ENCODE results near the gene SHISA9.
"Not testable (repeated sequence)": the region's sequence is repeated elsewhere in the genome, so short reads cannot be mapped to it uniquely, and the experiment has no call there.

The SHISA9 gene

DNA sequence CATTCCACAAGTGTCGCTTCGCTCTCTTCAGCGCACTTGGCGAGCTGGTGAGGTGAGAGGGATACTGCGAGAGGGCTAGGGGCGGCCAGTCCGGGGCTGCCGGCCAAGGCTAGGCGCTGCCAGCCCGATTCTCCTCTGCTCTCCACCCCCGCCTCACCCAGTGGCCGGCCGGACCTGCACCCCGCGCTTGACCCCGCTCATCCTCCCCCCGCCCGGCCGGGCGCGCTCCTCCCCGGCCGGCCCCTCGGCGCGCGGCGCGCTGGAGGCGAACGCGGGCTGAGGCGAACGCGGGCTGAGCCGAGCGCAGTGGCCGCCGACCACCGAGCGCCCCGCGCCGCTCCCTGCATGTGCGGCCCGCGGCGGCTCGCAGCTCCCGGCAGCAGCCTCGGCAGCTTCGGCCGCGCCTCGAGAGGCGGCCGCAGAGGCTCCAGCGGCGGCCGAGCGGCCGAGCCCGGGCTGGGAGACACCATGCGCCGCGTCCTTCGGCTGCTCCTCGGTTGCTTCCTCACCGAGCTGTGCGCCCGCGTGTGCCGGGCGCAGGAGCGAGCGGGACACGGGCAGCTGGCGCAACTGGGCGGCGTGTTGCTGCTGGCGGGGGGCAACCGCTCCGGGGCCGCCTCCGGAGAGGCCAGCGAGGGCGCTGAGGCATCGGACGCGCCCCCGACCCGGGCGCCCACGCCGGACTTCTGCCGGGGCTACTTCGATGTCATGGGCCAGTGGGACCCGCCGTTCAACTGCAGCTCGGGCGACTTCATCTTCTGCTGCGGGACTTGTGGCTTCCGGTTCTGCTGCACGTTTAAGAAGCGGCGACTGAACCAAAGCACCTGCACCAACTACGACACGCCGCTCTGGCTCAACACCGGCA is at the start of gene SHISA9:
TSS of gene SHISA9 (plus strand) at position 2 of the 865 bp plus-strand sequence.
- DNase-seq, result peak; percentile 47

DNA sequence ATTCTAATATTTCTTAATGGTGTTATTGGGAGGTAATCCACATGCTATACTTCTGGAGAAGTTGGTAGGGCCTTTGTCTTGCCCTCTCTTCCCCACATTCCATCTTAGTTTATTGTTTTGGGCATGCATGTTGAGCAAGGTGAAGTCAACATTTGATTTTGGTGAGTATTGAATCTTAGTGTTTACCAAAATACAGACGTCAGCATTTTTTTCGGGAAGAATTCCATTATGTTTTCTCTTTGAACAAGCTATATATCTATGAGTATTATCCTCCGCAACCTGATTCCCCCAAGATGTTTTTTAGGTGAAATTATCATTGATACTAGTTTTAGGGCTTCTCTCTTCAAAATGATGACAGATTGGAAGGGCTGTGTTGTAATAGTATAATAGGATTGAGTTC is 47.4 kb upstream of the SHISA9 start:
- DNase-seq, result no peak

DNA sequence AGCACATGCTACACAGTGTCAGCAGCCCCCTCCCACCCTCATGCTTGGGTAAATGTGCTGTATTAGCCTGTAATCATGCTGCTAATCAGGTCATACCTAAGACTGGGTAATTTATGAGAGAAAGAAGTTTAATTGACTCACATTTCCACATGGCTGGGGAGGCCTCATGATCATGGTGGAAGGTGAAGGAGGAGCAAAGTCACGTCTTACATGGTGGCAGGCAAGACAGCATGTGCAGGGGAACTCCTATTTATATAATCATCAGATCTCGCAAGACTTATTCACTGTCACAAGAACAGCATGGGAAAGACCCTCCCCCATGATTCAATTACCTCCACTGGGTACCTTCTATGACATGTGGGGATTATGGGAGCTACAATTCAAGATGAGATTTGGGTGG is 44.0 kb upstream of the SHISA9 start:
- not testable (repeated sequence) for DNase-seq

DNA sequence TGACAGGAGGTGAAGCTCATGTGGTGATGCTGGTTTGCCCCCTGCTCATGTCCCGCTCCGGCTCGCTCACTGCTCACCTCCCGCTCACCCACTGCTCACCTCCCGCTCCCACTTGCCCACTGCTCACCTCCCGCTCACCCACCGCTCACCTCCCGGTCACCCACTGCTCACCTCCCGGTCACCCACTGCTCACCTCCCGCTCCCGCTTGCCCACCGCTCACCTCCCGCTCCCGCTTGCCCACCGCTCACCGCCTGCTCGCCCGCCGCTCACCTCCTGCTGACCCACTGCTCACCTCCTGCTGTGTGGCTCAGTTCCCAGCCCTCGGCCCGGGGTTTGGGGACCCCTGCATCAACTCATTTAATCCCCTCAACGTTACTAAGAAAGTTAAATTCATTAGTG is 39.1 kb upstream of the SHISA9 start:
- no peak for DNase-seq

DNA sequence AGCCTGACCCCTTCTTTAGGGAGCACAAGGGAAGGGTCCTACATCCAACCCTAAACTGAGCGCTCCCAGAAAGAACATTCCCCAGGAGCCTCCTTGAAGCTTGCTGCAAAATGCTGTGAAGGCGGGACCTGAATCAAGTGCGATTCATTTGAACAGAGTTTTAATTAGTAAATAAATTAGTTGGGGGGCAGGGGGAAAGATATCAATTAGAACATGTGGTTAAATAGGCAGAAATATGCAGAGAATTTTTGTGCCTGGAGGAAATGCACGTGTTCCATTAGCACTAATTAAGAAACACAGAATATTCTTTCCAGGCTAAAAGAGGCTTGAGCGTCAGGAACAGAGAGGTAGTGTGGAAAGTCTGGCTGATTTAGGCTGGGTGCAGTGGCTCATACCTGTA is 38.5 kb upstream of the SHISA9 start:
- no peak for DNase-seq

DNA sequence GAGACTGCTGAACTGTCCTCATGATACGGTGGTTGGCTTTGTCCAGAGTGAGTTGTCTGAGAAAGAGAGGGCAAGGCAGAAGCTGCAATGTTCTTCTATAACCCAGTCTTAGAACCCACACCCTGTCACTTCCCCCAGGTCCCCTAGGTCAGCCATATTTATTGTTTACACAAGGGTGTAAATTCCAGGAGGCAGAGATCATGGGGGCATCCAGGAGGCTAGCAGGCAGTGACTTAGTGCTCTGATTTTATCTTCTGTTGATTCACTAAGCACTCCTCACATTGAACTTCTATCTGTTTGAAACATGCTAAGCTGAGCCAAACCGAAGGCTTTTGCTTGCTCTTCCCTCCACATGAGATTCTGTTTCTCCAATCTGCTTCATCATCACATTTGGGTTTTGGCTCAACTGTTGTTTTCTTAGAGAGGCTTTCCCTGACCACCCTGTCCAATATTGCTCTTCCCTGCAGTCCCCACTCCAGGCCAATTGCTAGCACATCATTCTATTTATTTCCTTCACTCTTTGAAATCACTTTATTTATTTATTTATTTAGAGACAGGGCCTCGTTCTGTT is 34.3 kb upstream of the SHISA9 start:
- no peak for DNase-seq

DNA sequence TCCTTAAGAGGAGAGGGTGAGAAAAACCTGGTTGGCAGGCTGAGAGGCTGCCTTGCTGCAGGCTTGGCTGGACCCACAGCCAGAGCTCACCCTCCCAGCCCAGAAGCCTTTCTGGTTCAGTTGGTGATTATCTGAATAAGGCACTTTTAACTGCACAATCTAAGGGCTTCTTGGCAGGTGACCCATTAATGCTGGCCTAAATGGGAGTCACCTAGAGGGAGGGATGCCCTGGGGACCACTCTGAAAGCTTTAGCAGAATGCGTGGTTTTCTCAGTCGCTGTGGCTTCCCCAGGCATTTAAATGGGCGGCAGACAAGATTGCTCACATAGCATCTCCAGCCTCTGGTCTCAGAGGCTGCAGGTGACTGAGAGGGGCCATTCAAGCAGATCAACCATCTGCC is 33.2 kb upstream of the SHISA9 start:
- DNase-seq, result no peak

DNA sequence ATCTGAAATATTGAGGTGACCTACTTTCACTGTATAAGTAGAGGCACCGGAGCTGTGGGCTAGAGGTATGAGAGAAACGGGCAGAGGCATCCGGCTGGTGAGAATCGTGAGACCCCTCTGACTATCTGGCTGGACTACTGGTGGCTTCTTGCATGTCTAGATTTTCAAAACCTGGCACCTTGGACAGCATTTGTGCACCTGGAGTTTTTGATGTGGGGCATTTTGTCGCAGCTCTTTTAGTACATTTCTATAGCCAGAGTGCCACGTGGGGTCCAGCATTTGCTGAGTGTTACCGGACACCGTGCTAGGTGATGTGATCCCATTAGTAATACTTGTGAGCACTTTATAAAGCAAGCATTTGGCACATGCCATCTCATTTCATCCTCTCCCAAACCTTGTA is 32.6 kb upstream of the SHISA9 start:
- DNase-seq, result no peak

DNA sequence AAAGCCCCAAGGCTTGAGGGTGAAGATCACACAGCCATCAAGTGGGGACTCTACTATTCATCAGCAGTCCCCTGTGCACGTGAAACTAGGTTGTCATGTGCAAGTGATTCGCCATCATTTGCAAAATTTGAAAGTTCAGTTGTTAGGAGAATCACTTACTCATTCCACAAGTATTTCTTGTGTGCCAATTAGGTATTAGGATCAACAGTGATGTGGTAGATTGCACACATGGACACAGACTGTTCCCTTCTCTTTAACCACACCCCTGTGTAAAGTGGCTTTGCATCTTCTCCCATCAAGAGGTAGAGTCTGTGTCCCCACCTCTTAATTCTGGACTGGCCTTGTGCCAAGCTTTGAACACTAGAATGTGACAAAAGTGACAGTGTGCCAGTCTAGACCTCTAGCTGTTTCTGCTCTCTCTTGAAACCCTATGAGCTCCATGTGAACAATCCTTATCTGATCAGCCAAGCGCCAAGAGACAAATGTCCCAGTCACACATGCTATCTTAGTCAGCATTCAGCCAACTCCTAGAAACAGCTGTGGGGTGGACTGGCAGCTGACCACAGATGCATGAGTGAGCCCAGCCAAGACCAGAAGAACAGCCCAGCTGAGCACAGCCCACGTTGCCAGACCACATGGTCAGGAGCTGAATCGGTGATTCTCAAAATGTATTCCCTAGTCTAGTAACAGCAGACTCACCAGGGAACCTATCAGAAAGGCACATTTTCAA is 31.5 kb upstream of the SHISA9 start:
- DNase-seq, result peak; percentile 9

DNA sequence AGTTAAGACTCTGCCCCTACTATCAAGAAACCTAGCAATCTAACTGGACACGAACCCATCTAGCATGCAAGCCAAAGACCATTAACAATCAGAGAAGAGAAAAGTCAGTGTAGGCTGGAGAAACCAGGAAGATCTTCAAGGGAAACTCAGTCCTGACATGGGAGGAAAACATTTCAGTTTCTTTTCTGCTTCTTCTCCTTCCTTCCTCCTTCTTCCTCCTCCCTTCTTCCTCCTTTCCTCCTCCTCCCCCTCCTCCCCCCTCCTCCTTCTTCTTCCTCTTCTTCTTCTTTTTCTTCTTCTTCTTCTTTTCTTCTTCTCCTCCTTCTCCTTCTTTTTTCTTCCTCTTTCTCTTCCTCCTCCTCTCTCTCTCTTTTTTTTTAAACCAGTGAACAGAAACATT is 29.6 kb upstream of the SHISA9 start:
- no peak for DNase-seq

DNA sequence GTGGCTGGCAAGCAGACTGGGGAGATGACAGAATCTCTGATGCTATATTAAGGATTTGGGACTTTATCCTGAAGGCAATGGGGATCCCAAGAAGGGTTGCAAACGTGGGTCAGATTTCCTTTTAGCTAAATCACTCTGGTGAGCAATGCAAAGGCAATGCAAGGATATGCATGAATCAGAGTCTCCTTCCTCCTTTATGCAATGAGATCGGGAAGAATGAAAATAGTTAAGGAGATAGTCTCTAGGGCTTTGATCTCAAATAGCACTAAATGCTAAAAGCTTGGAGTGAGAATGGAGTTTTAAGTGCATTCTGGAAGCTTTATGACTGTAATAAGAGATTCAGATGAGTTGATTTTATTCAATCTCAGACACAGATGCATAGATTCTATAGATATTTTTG is 27.2 kb upstream of the SHISA9 start:
- DNase-seq, result no peak

DNA sequence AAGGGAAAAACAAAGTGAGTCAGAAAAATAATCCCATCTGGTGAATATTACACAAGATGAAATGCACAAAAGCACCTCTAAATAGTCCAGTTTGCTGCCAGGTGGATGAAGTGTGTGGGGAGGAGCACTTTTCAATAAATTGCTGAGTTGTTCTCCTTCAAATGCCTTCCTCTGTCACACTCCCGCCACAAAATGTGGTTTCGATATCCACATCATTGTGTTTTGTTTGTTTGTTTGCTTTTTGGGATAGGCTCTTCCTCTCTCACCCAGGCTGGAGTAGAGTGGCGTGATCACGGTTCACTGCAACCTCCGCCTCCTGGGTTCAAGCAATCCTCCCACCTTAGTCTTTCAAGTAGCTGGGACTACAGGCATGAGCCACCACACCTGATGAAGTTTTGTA is 24.6 kb upstream of the SHISA9 start:
- DNase-seq, result peak; percentile 23

DNA sequence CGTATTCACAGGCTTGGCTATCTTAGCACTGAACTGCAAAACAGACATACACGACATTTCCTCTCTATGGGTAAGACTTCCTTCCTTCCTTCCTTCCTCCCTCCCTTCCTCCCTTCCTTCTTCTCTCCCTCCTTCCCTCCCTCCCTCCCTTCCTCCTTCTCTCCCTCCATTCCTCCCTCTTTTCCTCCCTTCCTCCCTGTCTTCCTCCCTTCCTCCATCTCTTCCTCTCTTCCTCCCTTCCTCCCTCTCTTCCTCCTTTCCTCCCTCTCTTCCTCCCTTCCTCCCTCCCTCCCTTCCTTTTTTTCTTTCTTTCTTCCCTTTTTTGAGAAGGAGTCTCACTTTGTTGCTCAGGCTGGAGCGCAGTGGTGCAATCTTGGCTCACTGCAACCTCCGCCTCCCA is 22.4 kb upstream of the SHISA9 start:
- no peak for DNase-seq

DNA sequence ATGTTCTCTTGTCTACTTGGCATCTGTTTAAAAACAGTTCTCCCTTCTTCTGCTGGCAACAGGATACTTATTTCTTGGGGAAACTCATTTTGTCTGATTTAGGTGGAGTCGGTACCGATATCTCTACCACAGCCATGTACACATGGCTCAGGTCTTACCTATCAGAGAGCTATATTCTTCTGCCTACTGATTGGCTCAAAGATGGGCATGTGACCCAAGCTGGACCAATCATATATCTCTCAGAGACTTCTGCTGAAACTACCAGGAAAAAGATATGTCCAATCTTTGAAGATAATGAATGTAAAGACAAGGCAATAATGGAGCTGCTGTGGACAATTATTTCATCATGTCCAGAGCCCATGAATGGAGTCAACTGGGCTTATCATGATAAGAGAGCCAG is 21.6 kb upstream of the SHISA9 start:
- DNase-seq, result no peak

DNA sequence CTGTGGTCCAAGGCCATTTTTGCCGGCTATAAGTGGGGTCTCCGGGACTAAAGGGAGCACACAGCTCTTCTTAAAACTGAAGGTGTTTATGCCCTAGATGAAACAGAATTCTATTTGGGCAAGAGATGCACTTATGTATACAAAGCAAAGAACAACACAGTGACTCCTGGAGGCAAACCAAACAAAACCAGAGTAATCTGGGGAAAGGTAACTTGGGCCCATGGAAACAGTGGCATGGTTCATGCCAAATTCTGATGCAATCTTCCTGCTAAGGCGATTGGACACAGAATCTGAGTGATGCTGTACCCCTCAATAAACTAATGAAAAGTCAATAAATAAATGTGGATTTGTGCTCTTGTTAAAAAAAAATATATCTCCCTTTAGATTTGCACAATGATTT is 20.2 kb upstream of the SHISA9 start:
- no peak for DNase-seq

DNA sequence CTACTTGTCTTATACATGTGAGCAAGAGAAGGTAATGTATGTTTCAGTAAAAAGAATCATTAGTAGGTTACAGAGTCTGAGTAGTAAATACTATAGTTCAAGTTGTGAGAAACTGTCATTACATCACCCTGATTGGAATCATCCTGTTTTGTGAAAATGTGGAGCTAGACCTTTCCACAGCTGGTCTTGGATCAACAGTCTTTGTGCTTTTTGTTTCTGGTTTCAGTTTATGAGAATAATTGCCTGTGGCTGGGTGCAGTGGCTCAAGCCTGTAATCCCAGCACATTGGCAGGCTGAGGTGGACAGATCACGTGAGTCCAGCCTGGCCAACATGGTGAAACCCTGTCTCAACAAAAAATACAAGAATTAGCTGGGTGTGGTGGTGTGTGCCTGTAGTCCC is 19.7 kb upstream of the SHISA9 start:
- DNase-seq, result no peak

DNA sequence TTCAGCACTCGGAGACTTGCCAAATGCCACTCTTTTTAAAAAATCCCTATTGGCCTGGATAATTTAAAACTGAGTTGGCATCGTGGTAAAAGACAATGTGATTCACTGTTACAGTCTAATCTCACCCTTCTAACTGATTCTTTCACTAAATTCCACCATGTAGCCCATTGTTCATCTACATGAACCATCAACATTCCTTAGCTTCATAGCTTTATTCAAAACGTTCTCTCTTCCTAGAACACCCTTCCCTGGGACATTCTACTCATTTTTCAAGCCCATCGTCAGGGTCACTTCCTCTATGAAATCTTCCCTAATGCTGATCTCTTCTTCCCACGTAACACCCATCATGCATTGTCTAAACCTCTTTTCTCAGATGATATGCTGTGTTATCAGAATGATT is 15.7 kb upstream of the SHISA9 start:
- no peak for DNase-seq

DNA sequence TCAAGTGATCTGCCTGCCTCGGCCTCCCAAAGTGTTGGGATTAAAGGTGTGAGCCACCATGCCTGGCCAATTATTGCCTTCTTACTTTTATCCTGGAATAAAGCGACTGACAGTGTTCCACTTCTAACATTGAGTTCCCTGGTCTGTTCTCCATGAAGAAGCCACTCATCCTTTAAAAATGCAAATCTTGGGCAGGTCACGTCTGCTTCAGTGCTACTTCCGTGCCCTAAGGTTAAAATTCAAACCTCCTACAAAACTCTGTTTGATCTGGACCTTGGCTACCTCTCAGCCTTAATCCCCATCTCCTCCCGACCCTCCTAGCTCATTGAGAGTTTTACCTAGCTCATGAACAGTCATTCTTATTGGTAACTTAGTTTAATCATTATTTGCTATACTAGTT is 9.6 kb upstream of the SHISA9 start:
- no peak for DNase-seq

DNA sequence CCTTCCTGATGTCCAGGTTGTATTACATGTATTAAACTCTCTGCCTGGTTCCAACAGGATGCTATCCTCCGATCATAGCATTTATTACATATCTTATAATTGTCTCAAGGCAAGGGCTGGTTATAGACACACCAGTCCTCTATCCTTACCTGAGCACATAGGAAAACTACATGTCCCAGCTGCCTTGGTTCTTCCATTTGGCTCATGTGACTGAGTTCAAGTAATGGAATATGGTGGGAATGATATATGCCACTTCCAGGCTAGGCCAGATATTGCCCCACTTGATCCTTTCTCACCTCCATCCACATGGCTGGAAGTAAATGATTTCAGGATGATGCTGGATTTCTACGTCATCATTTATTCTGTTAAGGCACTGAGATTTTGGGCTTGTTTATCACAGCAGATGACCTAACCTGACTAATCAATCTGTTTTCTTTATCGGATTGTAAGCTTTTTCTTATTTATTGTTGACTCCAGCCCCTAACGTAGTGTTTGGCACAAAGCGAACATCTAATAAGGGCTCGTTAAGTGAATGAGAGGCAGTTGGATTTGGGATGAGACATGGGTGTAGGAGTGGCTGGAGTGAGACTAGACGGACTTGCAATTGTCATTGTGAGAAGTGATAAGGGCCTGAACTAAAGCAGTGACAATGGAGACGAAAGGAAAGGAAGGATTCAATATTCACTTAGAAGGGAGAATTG is 8.2 kb upstream of the SHISA9 start:
- DNase-seq, result no peak

DNA sequence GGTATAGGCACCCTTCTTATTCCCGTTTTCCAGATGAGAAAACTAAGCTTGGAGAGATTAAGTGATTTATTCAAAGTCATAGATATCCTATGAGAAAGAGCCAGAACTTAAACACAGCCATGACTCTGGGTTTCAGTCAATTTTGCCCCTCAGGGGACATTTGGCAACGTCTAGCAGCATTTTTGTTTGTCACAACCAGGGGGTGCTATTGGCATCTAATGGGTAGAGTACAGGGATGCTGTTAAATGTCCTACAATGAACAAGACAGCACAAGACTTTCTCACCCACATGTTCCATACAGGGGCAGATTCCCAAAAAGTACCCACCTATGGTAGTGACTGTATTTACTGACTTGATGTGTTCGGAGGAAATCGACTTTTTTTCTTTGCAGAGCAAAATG is 4.8 kb upstream of the SHISA9 start:
- peak; percentile 67 for DNase-seq

DNA sequence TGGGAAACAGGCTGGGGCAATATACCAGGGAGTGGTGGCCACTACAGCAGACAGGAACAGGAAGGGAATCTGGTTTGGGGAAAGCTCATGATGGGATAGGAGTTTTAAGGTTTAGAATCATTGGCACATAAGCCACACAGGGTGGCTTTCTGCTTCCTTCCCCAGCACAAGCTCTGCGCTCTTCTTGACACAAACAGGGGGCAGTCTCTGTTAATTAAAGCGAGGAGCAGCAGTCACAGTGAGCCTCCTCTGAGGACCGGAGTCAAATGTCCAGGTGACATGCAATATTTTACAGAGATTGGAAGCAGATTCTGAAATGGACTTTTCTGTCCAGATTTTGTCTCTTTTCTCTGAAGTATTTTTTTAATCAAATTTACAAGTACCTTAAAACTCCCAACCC is 2.8 kb upstream of the SHISA9 start:
- peak; percentile 38 for DNase-seq

DNA sequence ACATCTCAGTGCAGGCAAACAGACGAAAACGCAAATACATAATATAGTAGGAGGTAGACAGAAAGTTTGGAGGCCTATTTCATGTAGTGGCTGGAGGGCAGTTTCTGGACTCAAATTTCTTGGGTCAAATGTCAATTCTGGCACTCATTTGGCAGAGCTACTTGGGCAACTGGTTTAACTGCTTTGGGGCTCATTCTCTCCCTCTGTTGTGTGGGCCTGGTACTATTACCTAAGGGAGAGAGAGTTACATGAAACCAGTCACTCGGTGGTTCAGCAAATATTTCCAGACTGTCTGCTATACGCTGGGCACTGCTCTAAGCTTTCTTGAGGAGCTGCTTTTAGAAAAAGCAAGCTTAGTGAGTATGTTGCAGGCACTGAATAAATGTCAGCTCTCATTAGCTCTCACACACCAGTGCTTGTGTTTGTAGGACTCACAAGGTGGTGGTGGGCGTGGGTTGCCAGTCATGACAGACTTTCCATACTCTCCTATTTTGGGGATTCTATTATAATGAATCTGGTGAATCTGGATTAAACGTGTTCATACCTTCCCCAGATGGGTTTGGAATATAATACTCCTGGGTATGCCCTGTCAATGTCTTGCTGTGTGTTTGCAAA is 1.8 kb upstream of the SHISA9 start:
- DNase-seq, result no peak

DNA sequence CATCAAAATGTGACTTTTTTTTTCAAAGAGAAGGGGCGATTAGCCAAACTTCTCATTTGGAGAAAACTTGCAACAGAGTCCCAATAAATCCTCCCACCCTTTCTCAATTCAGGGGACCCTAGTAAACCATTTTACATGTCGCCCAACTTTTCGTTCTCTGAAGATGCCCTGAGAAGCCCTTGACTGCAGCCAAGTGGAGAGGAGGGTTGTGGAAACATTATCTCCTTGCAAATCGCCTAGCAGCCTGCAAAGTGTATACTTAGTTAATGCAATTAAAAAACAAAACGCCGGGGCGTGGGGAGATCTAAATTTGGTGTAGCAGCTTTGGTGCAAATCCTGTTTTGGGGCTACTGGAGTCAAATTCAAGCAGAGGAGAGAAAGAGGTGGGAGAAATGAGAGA is 1.2 kb upstream of the SHISA9 start:
- no peak for DNase-seq

All from NCI-H345 (cell line).